GM12873 (cell line): ENCODE measurements around the gene FAM118A.

Source experiments
- TF ChIP-seq, protein P1 (sequence below): IDR thresholded peaks from 2 replicates; pipeline ENCODE4 v1.5.1; 2012; ENCODE audit warnings: low read depth, mild to moderate bottlenecking, moderate library complexity, low read length, control low read depth; ENCODE audit not compliant: insufficient read depth; ENCODE audit errors: missing control alignments

The FAM118A gene

DNA sequence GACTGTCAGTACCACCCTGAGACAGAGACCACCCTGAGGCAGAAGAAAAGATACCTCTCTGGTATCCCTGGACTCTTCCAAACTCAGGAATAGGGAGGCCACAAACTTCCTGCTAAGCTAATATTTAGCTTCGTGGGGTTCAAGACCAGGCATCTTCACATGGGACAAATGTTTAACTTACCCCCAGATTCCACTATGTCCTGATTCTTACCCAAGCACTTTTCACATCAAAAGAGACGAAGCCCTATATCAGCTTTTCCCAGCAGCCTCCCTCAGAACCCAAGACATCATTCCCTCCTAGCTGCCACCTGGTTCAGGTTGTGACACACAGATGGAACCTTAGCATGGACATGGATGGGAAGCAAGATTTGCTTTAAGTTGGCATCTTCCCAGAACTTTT, 71.6 kb downstream of the FAM118A start:
- TF ChIP-seq, protein P1, sequence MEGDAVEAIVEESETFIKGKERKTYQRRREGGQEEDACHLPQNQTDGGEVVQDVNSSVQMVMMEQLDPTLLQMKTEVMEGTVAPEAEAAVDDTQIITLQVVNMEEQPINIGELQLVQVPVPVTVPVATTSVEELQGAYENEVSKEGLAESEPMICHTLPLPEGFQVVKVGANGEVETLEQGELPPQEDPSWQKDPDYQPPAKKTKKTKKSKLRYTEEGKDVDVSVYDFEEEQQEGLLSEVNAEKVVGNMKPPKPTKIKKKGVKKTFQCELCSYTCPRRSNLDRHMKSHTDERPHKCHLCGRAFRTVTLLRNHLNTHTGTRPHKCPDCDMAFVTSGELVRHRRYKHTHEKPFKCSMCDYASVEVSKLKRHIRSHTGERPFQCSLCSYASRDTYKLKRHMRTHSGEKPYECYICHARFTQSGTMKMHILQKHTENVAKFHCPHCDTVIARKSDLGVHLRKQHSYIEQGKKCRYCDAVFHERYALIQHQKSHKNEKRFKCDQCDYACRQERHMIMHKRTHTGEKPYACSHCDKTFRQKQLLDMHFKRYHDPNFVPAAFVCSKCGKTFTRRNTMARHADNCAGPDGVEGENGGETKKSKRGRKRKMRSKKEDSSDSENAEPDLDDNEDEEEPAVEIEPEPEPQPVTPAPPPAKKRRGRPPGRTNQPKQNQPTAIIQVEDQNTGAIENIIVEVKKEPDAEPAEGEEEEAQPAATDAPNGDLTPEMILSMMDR: no peak

DNA sequence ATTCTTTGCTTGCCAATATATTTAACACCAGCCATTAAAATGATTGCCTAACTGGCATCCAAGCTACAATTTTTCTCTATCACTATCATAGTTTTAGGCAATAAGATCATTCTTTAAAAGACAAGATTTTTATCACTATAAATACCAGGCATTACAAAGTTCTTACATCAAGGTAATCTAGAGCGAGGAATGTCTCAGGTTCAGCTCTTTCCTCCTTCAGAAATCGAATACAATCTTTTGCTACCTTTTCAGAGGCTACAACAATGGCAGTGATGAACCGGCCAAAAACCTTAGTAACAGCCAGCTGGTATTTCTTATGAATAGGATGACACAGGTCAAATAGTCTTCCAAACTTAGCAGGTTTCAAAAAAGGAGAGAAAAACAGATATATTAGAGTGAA, 79.8 kb downstream of the FAM118A start:
- TF ChIP-seq, protein P1: no peak
